ENCODE results near the gene RIPOR3.
"Not testable (repeated sequence)": the region's sequence is repeated elsewhere in the genome, so short reads cannot be mapped to it uniquely, and the experiment has no call there.

RIPOR3 gene

GRCh38 chr20:50607850-50608749 lies 83.2 kb downstream of the RIPOR3 start:
- no peak for DNase-seq (ENCODE audit: low read depth in 2 of 2)

- no peak for DNase-seq (ENCODE audit: low read depth in 2 of 2)
These were observed 83.9 kb downstream of the RIPOR3 start for GRCh38 chr20:50607436-50607835.

GRCh38 chr20:50605136-50605535 lies 86.2 kb downstream of the RIPOR3 start:
- no peak for DNase-seq (ENCODE audit: low read depth in 2 of 2)

GRCh38 chr20:50604451-50604850 lies 86.9 kb downstream of the RIPOR3 start:
- DNase-seq (ENCODE audit: low read depth in 2 of 2), result no peak

- DNase-seq (ENCODE audit: low read depth in 2 of 2), result no peak
These were observed 88.8 kb downstream of the RIPOR3 start for GRCh38 chr20:50602432-50603088.

- no peak for DNase-seq (ENCODE audit: low read depth in 2 of 2)
These were observed 89.6 kb downstream of the RIPOR3 start for GRCh38 chr20:50601511-50602431.

- no peak for DNase-seq (ENCODE audit: low read depth in 2 of 2)
These were observed 91.0 kb downstream of the RIPOR3 start for GRCh38 chr20:50600281-50600895.

GRCh38 chr20:50598768-50599167 lies 92.6 kb downstream of the RIPOR3 start:
- DNase-seq (ENCODE audit: low read depth in 2 of 2), result not testable (repeated sequence)

- no peak for DNase-seq (ENCODE audit: low read depth in 2 of 2)
These were observed 93.3 kb downstream of the RIPOR3 start for GRCh38 chr20:50598074-50598473.

GRCh38 chr20:50597406-50597969 lies 93.9 kb downstream of the RIPOR3 start:
- no peak for DNase-seq (ENCODE audit: low read depth in 2 of 2)

GRCh38 chr20:50596694-50597021 lies 94.7 kb downstream of the RIPOR3 start:
- no peak for DNase-seq (ENCODE audit: low read depth in 2 of 2)

- no peak for DNase-seq (ENCODE audit: low read depth in 2 of 2)
These were observed 95.2 kb downstream of the RIPOR3 start for GRCh38 chr20:50595988-50596693.

GRCh38 chr20:50595433-50595895 lies 95.9 kb downstream of the RIPOR3 start:
- no peak for DNase-seq (ENCODE audit: low read depth in 2 of 2)

GRCh38 chr20:50594591-50595432 lies 96.5 kb downstream of the RIPOR3 start:
- no peak for DNase-seq (ENCODE audit: low read depth in 2 of 2)

GRCh38 chr20:50594231-50594590 lies 97.1 kb downstream of the RIPOR3 start:
- no peak for DNase-seq (ENCODE audit: low read depth in 2 of 2)

GRCh38 chr20:50593005-50593335 lies 98.4 kb downstream of the RIPOR3 start:
- DNase-seq (ENCODE audit: low read depth in 2 of 2), result no peak

- DNase-seq (ENCODE audit: low read depth in 2 of 2), result no peak
These were observed 98.9 kb downstream of the RIPOR3 start for GRCh38 chr20:50592282-50593004.

- DNase-seq (ENCODE audit: low read depth in 2 of 2), result no peak
These were observed 100.0 kb downstream of the RIPOR3 start for GRCh38 chr20:50591233-50591852.

- no peak for DNase-seq (ENCODE audit: low read depth in 2 of 2)
These were observed 101.0 kb downstream of the RIPOR3 start for GRCh38 chr20:50590348-50590664.
